Prostate gland (tissue), 2 donors: ENCODE data around the gene NXN. TPM values are rescaled to one million over a fixed set of nuclear protein-coding genes. Genes with fewer than 3 reads are reported as not detected.
A peak's percentile ranks its signal among the peaks of the same experiment; 100 is the strongest.

Experiments
- DNase-seq: peaks from one replicate; pipeline ENCODE4 v3.0.0-alpha.2; 2019; ENCODE audit warnings: low spot score
- H3K27ac ChIP-seq, 2 donors: fragments of 200-600 bp; sonication (generic); 2 replicates each; pipeline ENCODE4 v1.5.1; 2017 to 2019
- H3K27me3 ChIP-seq: fragments of 200-600 bp; sonication (generic); replicated peaks from 2 replicates; pipeline ENCODE4 v1.5.1; 2019; ENCODE audit not compliant: insufficient read depth
- H3K36me3 ChIP-seq, 2 donors: fragments of 200-600 bp; sonication (generic); 1 replicate in 1 of 2; 2 replicates in 1 of 2; pipeline versions ENCODE4 v1.5.1 to v1.8.1; 2017 to 2019
- H3K4me1 ChIP-seq: fragments of 200-600 bp; sonication (generic); replicated peaks from 2 replicates; pipeline ENCODE4 v1.5.1; 2019
- H3K4me3 ChIP-seq, 2 donors: fragments of 200-600 bp; sonication (generic); 2 replicates each; pipeline ENCODE4 v1.5.1; 2017 to 2019
- H3K9me3 ChIP-seq: fragments of 200-600 bp; sonication (generic); 2 replicates; pipeline ENCODE4 v1.5.1; 2017
- CTCF ChIP-seq, 4 experiments: fragments of 200-600 bp in 2 of 4; fragments of 450-650 bp in 2 of 4; sonication (generic) in 2 of 4; IDR thresholded peaks; 1 replicate in 3 of 4; 2 replicates in 1 of 4; pipeline ENCODE4 v1.5.1; 2016 to 2019; ENCODE audit warnings: antibody characterized with exemption in 4 of 4, mild to moderate bottlenecking in 2 of 4, moderate library complexity in 2 of 4
- POLR2A ChIP-seq: fragments of 450-650 bp; IDR thresholded peaks from one replicate; pipeline ENCODE4 v1.6.1; 2016; ENCODE audit warnings: antibody characterized with exemption, mild to moderate bottlenecking
- POLR2AphosphoS5 ChIP-seq: sonication (generic); formaldehyde crosslinking; IDR thresholded peaks from one replicate; pipeline ENCODE4 v1.6.1; 2017; ENCODE audit warnings: antibody characterized with exemption
- WGBS: methylation state at CpG from one replicate; pipeline ENCODE4 v1.1.5; 2018; 5-methylcytosine and 5-hydroxymethylcytosine counted together
- intact Hi-C: fragments of 100-400 bp; cut with DNase I; formaldehyde crosslinking; loops from one replicate; pipeline ENCODE4 v1.14.2; 2022
- total RNA-seq, 2 donors: library from RNA; depleted of rRNA; stranded (reverse); fragments of >200 nt; gene quantifications; one replicate each; pipeline ENCODE4 v1.1.0, GENCODE V29; 2016

The NXN gene
- total RNA-seq, 2 donors from 2014 or later = 56.2 to 56.7 TPM

DNA sequence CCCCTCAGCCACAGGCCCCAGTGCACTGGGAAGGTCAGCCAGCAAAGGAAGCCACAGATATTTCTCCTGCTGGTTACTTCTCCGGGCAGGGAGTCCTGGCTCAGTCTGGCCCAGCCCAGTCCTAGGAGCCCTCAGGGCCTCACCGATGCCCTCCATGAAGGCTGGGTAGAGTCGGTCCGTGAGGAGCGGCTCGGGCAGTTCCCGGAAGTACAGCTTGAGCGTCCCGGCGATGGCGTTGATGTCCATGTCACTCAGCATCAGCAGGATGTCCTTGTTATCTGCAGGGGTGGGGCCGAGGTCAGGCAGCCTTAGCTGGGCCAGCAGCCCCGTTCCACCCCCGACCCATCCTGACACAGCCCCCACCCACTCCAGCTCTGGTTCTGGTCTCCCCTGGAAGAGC lies 31.0 kb upstream of the NXN start:
- DNase-seq = no peak
- H3K27ac ChIP-seq = no peak overlapping the region
- no peaks in the 10 kb centered on the region for H3K27me3 ChIP-seq
- H3K9me3 ChIP-seq = no peaks in the 10 kb centered on the region
- intact Hi-C loops = no loop called here
- H3K4me3 ChIP-seq = no peak overlapping the region
- H3K4me1 ChIP-seq = peaks cover 8% of the 10 kb centered on the region
- peaks cover 3 to 14% of the 10 kb centered on the region in 2 donors for H3K36me3 ChIP-seq
- no peak for TF ChIP-seq POLR2A
- TF ChIP-seq CTCF (IDR thresholded peaks at IDR 0.05) = no peak
- TF ChIP-seq POLR2AphosphoS5 = no peak
- WGBS = 91% methylated on average over 14 of the region's 14 CpGs

GRCh38 chr17:1010086-1010450 lies 30.5 kb upstream of the NXN start:
- H3K4me1 ChIP-seq = peaks cover 12% of the 10 kb centered on the region
- H3K9me3 ChIP-seq = no peaks in the 10 kb centered on the region
- no peak overlapping the region for H3K27ac ChIP-seq
- TF ChIP-seq POLR2AphosphoS5 (no peak), POLR2A (no peak)
- H3K36me3 ChIP-seq = peaks cover 3 to 14% of the 10 kb centered on the region in 2 donors
- H3K27me3 ChIP-seq = no peaks in the 10 kb centered on the region
- H3K4me3 ChIP-seq = no peak overlapping the region
- 80% methylated on average over 10 of the region's 10 CpGs for WGBS
- intact Hi-C loops = no loop called here
- no peak for DNase-seq

- Histone ChIP-seq H3K27me3 (no peaks in the 10 kb centered on the region), H3K9me3 (no peaks in the 10 kb centered on the region), H3K27ac (no peak overlapping the region), H3K36me3 (peaks cover 3 to 14% of the 10 kb centered on the region in 2 donors), H3K4me3 (no peak overlapping the region), H3K4me1 (peaks cover 18% of the 10 kb centered on the region)
- intact Hi-C loops = loop anchor here (5.0 kb wide), 1 partner anchor 48 kb away; no protein-coding TSS in a partner anchor
- TF ChIP-seq CTCF (IDR thresholded peaks at IDR 0.05) (no peak), POLR2A (no peak), POLR2AphosphoS5 (no peak)
- WGBS = 76% methylated on average over 19 of the region's 19 CpGs
- no peak for DNase-seq
Observed at GRCh38 chr17:1009229-1010085, 29.9 kb upstream of the NXN start.

DNA sequence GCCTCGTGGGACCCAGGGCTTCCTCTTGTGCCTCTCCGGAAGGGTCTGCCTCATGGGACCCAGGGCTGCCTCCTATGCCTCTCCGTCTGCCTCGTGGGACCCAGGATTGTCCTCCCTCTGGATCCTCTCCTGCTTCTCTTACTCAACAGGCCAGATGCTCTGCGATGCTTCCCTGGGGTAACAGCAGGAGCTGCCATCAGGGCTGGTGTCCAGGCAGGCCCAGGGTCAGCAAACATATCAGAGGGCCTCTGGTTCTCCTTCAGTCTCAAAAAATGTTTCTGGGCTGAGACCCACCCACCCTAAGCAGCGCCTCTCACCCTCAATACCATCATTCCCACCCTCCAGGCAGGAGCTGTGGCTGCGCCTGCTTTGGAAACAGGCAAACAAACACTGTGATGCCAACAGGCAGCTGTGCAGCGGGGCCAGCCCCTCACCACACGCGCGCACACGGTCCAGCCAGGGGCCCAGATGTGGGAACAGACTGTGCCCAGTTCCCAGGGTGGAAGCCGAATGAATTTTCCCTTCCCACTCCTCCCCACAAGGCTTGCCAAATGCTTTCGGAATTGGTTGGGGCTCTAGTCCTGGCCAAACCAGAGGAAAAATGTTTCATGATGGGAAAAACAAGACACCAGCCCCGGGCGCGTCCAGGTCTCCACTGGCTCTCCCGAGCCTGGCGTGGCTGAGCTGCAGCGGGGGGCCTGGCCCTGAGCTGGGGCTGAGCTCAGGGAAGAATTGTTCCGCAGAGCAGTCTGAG lies 28.6 kb upstream of the NXN start:
- intact Hi-C loops = loop anchor here (5.0 kb wide), 1 partner anchor 49 kb away; no protein-coding TSS in a partner anchor
- Histone ChIP-seq H3K9me3 (no peaks in the 10 kb centered on the region), H3K27me3 (no peaks in the 10 kb centered on the region), H3K36me3 (peaks cover 3 to 14% of the 10 kb centered on the region in 2 donors), H3K4me3 (no peak overlapping the region), H3K27ac (peak overlapping the region; percentile 52 to 53), H3K4me1 (peaks cover 19% of the 10 kb centered on the region)
- DNase-seq = no peak
- no peak for TF ChIP-seq CTCF (IDR thresholded peaks at IDR 0.05)
- no peak for TF ChIP-seq POLR2A
- TF ChIP-seq POLR2AphosphoS5 = no peak
- WGBS = 77% methylated on average over 20 of the region's 21 CpGs

GRCh38 chr17:1007310-1008007 lies 27.9 kb upstream of the NXN start:
- Histone ChIP-seq H3K27ac (peak overlapping the region; percentile 52 to 53), H3K36me3 (peaks cover 3 to 14% of the 10 kb centered on the region in 2 donors), H3K4me3 (no peak overlapping the region), H3K9me3 (no peaks in the 10 kb centered on the region), H3K4me1 (peaks cover 19% of the 10 kb centered on the region), H3K27me3 (no peaks in the 10 kb centered on the region)
- intact Hi-C loops = loop anchor here (5.0 kb wide), 1 partner anchor 50 kb away; no protein-coding TSS in a partner anchor
- no peak for TF ChIP-seq POLR2A
- TF ChIP-seq CTCF (IDR thresholded peaks at IDR 0.05) = no peak
- no peak for TF ChIP-seq POLR2AphosphoS5
- no peak for DNase-seq
- WGBS = 88% methylated on average over 16 of the region's 16 CpGs
